Sigmoid colon (tissue), 4 donors: ENCODE results near the gene KREMEN1.

ENCODE experiments used
- CTCF ChIP-seq, 4 experiments: fragments of 450-650 bp in 3 of 4; fragments of 200-600 bp in 1 of 4; IDR thresholded peaks; one replicate each; pipeline ENCODE4 v1.5.1; 2016 to 2019; ENCODE audit warnings: antibody characterized with exemption in 4 of 4, mild to moderate bottlenecking in 3 of 4, moderate library complexity in 2 of 4
- POLR2AphosphoS5 ChIP-seq, 4 donors: sonication (generic); formaldehyde crosslinking; IDR thresholded peaks; one replicate each; pipeline ENCODE4 v1.6.1; 2017; ENCODE audit warnings: antibody characterized with exemption in 4 of 4

- TF ChIP-seq CTCF (IDR thresholded peaks at IDR 0.05), result no peak
- no peak for TF ChIP-seq POLR2AphosphoS5 (IDR thresholded peaks at IDR 0.05)
These were observed 12.5 kb upstream of the KREMEN1 start for GRCh38 chr22:29060251-29060869.
